ENCODE measurements around the gene SNIP1. TPM values are rescaled to one million over a fixed set of nuclear protein-coding genes. Genes with fewer than 3 reads are reported as not detected.

The SNIP1 gene
- total RNA-seq, 1 experiment from 2014 or later = 15.1 TPM

DNA sequence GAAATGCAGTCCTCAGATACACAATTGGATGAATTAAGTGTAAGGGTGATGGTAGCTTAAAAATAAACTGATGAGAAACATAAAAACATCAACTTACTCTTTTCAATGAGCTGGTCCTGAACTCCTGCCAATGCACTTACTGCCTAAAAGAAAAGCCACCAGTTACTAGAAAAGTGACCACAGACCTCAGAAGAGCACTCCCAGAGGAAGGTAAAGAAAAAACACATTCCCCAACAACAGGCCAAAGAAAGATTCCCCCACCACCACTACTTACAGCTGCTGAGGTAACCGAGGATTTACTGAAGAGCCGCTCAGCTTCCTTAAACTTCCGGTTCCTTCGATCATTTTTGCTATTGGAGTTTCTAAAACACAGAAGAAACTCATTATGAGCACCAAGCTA lies 44.9 kb downstream of the SNIP1 start:
- H3K9me3 Mint-ChIP-seq = no peaks in the 10 kb centered on the region
- Histone ChIP-seq H3K18ac (ENCODE audit: insufficient read length, low read depth, low read length) (no peak overlapping the region), H4K8ac (replicated peaks; ENCODE audit: insufficient read length, low read depth, low read length) (no peak overlapping the region), H2BK120ac (ENCODE audit: low read depth, low read length, poor library complexity, severe bottlenecking) (no peak overlapping the region), H3K9me3 (ENCODE audit: control insufficient read depth, low read depth, low read length) (no peaks in the 10 kb centered on the region), H4K91ac (ENCODE audit: insufficient read length, low read depth, low read length) (no peak overlapping the region), H3K9ac (ENCODE audit: extremely low read depth, insufficient read length, low read length) (no peak overlapping the region), H3K14ac (ENCODE audit: insufficient read depth, low read length) (no peak overlapping the region), H2BK12ac (ENCODE audit: insufficient read length, low read depth, low read length) (no peak overlapping the region), H2BK20ac (ENCODE audit: low read depth, low read length, poor library complexity, severe bottlenecking) (no peak overlapping the region), H3T11ph (ENCODE audit: low read length) (no peak overlapping the region), H3K79me1 (ENCODE audit: insufficient read depth, low read depth, low read length, poor library complexity, severe bottlenecking) (no peaks in the 10 kb centered on the region), H2BK15ac (ENCODE audit: low read depth, low read length) (no peak overlapping the region), H2AFZ (ENCODE audit: low read length) (no peak overlapping the region), H3K23ac (ENCODE audit: insufficient read length, low read depth, low read length) (no peak overlapping the region), H3K4me2 (ENCODE audit: insufficient read depth, insufficient read length, low read length) (no peak overlapping the region), H3K79me2 (ENCODE audit: insufficient read depth, low read length) (no peaks in the 10 kb centered on the region), H3K4me1 (ENCODE audit: insufficient read depth, low read length) (no peaks in the 10 kb centered on the region), H2BK5ac (ENCODE audit: insufficient read length, low read length) (no peak overlapping the region), H2AK5ac (ENCODE audit: insufficient read length, low read length) (no peak overlapping the region), H4K5ac (ENCODE audit: insufficient read length, low read depth, low read length) (no peak overlapping the region), H4K20me1 (ENCODE audit: control insufficient read depth, insufficient read depth, insufficient read length) (no peaks in the 10 kb centered on the region), H3K27ac (ENCODE audit: insufficient read length, low read depth, low read length) (no peak overlapping the region), H3K23me2 (ENCODE audit: insufficient read length, low read depth, low read length, poor library complexity, severe bottlenecking) (no peaks in the 10 kb centered on the region), H3K4ac (ENCODE audit: low read depth, low read length) (no peak overlapping the region), H3K27me3 (ENCODE audit: insufficient read depth, low read length) (no peaks in the 10 kb centered on the region), H3K56ac (ENCODE audit: insufficient read length, low read depth, low read length) (no peak overlapping the region)
- H3K4me1 Mint-ChIP-seq = peaks cover 5 to 7% of the 10 kb centered on the region in 2 experiments
- peak overlapping the region in 2 of 3 experiments; percentile 43 to 74; a peak in 3 of 7 replicates for H3K27ac Mint-ChIP-seq
- peak; percentile 50 for TF ChIP-seq CTCF (conservative IDR thresholded peaks at IDR 0.05)
- DNase-seq = no peak
- no peaks in the 10 kb centered on the region for H3K27me3 Mint-ChIP-seq (ENCODE audit: low read depth)
- no CpG with 5 or more reads among the region's 4 CpGs for WGBS (ENCODE audit: extremely low coverage, insufficient read length, low lambda C conversion rate)
- peaks cover 7 to 64% (median 41%) of the 10 kb centered on the region in 3 experiments; a peak in 6 of 7 replicates for H3K36me3 Mint-ChIP-seq (ENCODE audit: insufficient read depth in 1 of 3, low read depth in 3 of 3)
- no peak overlapping the region for H3K4me3 Mint-ChIP-seq

All from H9 (cell line).